Liver (tissue), 9 donors: Measurements from ENCODE around the gene NFXL1. TPM values are rescaled to one million over a fixed set of nuclear protein-coding genes. Genes with fewer than 3 reads are reported as not detected.

Experiments
- DNase-seq: peaks from one replicate; pipeline ENCODE4 v3.0.0-alpha.2; 2017; ENCODE audit warnings: low spot score
- H3K27ac ChIP-seq, 2 donors: one replicate each; pipeline ENCODE4 v1.7.0; 2013; ENCODE audit warnings: inconsistent platforms in 2 of 2, low read length in 2 of 2, control low read depth in 1 of 2, low read depth in 1 of 2, mild to moderate bottlenecking in 1 of 2
- H3K27me3 ChIP-seq, 4 donors: one replicate each; pipeline versions ENCODE4 v1.6.1 to v1.7.0; 2013; ENCODE audit warnings: low read length in 3 of 4, inconsistent platforms in 1 of 4, mild to moderate bottlenecking in 1 of 4, moderate library complexity in 1 of 4; ENCODE audit not compliant: control insufficient read depth in 4 of 4, insufficient read depth in 4 of 4
- H3K36me3 ChIP-seq, 4 donors: one replicate each; pipeline versions ENCODE4 v1.6.1 to v1.7.0; 2013; ENCODE audit warnings: low read length in 3 of 4, mild to moderate bottlenecking in 3 of 4, low read depth in 1 of 4, moderate library complexity in 1 of 4; ENCODE audit not compliant: control insufficient read depth in 4 of 4, insufficient read depth in 3 of 4
- H3K4me1 ChIP-seq, 4 donors: one replicate each; pipeline versions ENCODE4 v1.6.1 to v1.7.0; 2013; ENCODE audit warnings: low read length in 3 of 4, mild to moderate bottlenecking in 3 of 4, moderate library complexity in 1 of 4; ENCODE audit not compliant: control insufficient read depth in 4 of 4, insufficient read depth in 4 of 4
- H3K4me3 ChIP-seq, 3 donors: one replicate each; pipeline versions ENCODE4 v1.6.1 to v1.7.0; 2013; ENCODE audit warnings: low read length in 3 of 3, control low read depth in 1 of 3, low read depth in 1 of 3, mild to moderate bottlenecking in 1 of 3
- H3K9ac ChIP-seq, 2 donors: one replicate each; pipeline ENCODE4 v1.7.0; 2013; ENCODE audit warnings: low read length in 2 of 2, mild to moderate bottlenecking in 2 of 2, moderate library complexity in 2 of 2, control low read depth in 1 of 2, low read depth in 1 of 2
- H3K9me3 ChIP-seq, 4 donors: one replicate each; pipeline versions ENCODE4 v1.6.1 to v1.7.0; 2013; ENCODE audit warnings: low read length in 3 of 4; ENCODE audit not compliant: control insufficient read depth in 4 of 4
- ATF3 ChIP-seq: IDR thresholded peaks from 2 replicates; pipeline ENCODE4 v1.6.1; 2016; ENCODE audit warnings: antibody characterized with exemption
- EGR1 ChIP-seq, 2 donors: IDR thresholded peaks; 2 replicates each; pipeline ENCODE4 v1.6.1; 2016 to 2018; ENCODE audit warnings: antibody characterized with exemption in 2 of 2, low read depth in 2 of 2
- FOXA1 ChIP-seq: IDR thresholded peaks from 2 replicates; pipeline ENCODE4 v1.6.1; 2016; ENCODE audit warnings: antibody characterized with exemption
- FOXA2 ChIP-seq: IDR thresholded peaks from 2 replicates; pipeline ENCODE4 v1.6.1; 2016; ENCODE audit warnings: antibody characterized with exemption
- GABPA ChIP-seq, 2 donors: IDR thresholded peaks in 1 of 2; conservative IDR thresholded peaks in 1 of 2; 2 replicates each; pipeline ENCODE4 v1.6.1; 2016; ENCODE audit warnings: antibody characterized with exemption in 2 of 2, mild to moderate bottlenecking in 1 of 2, moderate library complexity in 1 of 2
- HNF4G ChIP-seq: IDR thresholded peaks from 2 replicates; pipeline ENCODE4 v1.6.1; 2016; ENCODE audit warnings: antibody characterized with exemption
- JUND ChIP-seq, 2 donors: IDR thresholded peaks; 2 replicates each; pipeline ENCODE4 v1.6.1; 2016; ENCODE audit warnings: antibody characterized with exemption in 2 of 2
- REST ChIP-seq: IDR thresholded peaks from 2 replicates; pipeline ENCODE4 v1.6.1; 2016; ENCODE audit warnings: antibody characterized with exemption, mild to moderate bottlenecking
- RXRA ChIP-seq, 2 donors: IDR thresholded peaks; 2 replicates each; pipeline ENCODE4 v1.6.1; 2017 to 2018; ENCODE audit warnings: antibody characterized with exemption in 2 of 2, mild to moderate bottlenecking in 1 of 2
- SP1 ChIP-seq: IDR thresholded peaks from 2 replicates; pipeline ENCODE4 v1.6.1; 2018; ENCODE audit warnings: antibody characterized with exemption, mild to moderate bottlenecking
- TAF1 ChIP-seq: conservative IDR thresholded peaks from 2 replicates; pipeline ENCODE4 v1.6.1; 2016; ENCODE audit warnings: antibody characterized with exemption, mild to moderate bottlenecking
- YY1 ChIP-seq: IDR thresholded peaks from 2 replicates; pipeline ENCODE4 v1.6.1; 2016; ENCODE audit warnings: antibody characterized with exemption, mild to moderate bottlenecking
- WGBS: extraction: QIAGEN DNeasy Blood & Tissue Kit; methylation state at CpG from one replicate; pipeline ENCODE4 v1.1.7; 2013; 5-methylcytosine and 5-hydroxymethylcytosine counted together
- polyA plus RNA-seq, 2 donors: library from polyadenylated mRNA; stranded (reverse) in 1 of 2; unstranded in 1 of 2; fragments of 200-250 nt in 1 of 2; fragments of >200 nt in 1 of 2; fragmentation: Nextera tagmentation in 1 of 2; extraction: Ambion mirVana in 1 of 2; gene quantifications; one replicate each; pipeline versions ENCODE4 v1.2.1 to v1.2.3, GENCODE V29; 2013 to 2015
- total RNA-seq, 2 donors: library from RNA; depleted of rRNA; stranded (reverse); fragments of >200 nt; gene quantifications; one replicate each; pipeline ENCODE4 v1.2.3, GENCODE V29; 2014
- TF ChIP-seq, protein P1 (sequence below): fragments of 150-350 bp; IDR thresholded peaks from 2 replicates; pipeline ENCODE4 v1.5.1; 2017; ENCODE audit warnings: improper control_type of control experiment, low read depth, low read length; ENCODE audit not compliant: missing input control
- TF ChIP-seq, protein P2 (sequence below): IDR thresholded peaks from 2 replicates; pipeline ENCODE4 v1.6.1; 2016; ENCODE audit warnings: antibody characterized with exemption
- donor health status: healthy.
- donor health status: healthy.
- donor health status: healthy.
- donor health status: healthy.
- donor health status: healthy.

NFXL1 gene
- total and polyA plus RNA-seq, 4 donors = 3.9 to 9.9 (median 5.4) TPM

- Histone ChIP-seq H3K27me3 (no peaks in the 10 kb centered on the region), H3K27ac (no peak overlapping the region), H3K4me1 (no peaks in the 10 kb centered on the region), H3K9me3 (peaks cover 0 to 3% (median 0%) of the 10 kb centered on the region in 4 donors), H3K36me3 (no peaks in the 10 kb centered on the region), H3K4me3 (no peak overlapping the region), H3K9ac (no peak overlapping the region)
- WGBS = 83% methylated on average over 3 of the region's 3 CpGs
- DNase-seq = no peak
- no peak for TF ChIP-seq REST
- TF ChIP-seq, protein P1, sequence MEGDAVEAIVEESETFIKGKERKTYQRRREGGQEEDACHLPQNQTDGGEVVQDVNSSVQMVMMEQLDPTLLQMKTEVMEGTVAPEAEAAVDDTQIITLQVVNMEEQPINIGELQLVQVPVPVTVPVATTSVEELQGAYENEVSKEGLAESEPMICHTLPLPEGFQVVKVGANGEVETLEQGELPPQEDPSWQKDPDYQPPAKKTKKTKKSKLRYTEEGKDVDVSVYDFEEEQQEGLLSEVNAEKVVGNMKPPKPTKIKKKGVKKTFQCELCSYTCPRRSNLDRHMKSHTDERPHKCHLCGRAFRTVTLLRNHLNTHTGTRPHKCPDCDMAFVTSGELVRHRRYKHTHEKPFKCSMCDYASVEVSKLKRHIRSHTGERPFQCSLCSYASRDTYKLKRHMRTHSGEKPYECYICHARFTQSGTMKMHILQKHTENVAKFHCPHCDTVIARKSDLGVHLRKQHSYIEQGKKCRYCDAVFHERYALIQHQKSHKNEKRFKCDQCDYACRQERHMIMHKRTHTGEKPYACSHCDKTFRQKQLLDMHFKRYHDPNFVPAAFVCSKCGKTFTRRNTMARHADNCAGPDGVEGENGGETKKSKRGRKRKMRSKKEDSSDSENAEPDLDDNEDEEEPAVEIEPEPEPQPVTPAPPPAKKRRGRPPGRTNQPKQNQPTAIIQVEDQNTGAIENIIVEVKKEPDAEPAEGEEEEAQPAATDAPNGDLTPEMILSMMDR = no peak
- TF ChIP-seq YY1 = no peak
- no peak for TF ChIP-seq FOXA1
- TF ChIP-seq TAF1 = no peak
- no peak for TF ChIP-seq EGR1 (IDR thresholded peaks at IDR 0.05; ENCODE audit: low read depth in 2 of 2)
- no peak for TF ChIP-seq HNF4G
- TF ChIP-seq GABPA (IDR thresholded peaks at IDR 0.05 in 1 of 2, conservative IDR thresholded peaks at IDR 0.05 in 1 of 2) = no peak
- no peak for TF ChIP-seq SP1
- TF ChIP-seq, protein P2, sequence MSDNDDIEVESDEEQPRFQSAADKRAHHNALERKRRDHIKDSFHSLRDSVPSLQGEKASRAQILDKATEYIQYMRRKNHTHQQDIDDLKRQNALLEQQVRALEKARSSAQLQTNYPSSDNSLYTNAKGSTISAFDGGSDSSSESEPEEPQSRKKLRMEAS = no peak
- TF ChIP-seq FOXA2 = no peak
- no peak for TF ChIP-seq JUND (IDR thresholded peaks at IDR 0.05)
- TF ChIP-seq RXRA (IDR thresholded peaks at IDR 0.05) = no peak
Measured at GRCh38 chr4:47830265-47831025, 83.9 kb downstream of the NFXL1 start.

- H3K9ac ChIP-seq = no peak overlapping the region
- peaks cover 0 to 3% (median 0%) of the 10 kb centered on the region in 4 donors for H3K9me3 ChIP-seq
- no peaks in the 10 kb centered on the region for H3K27me3 ChIP-seq
- no peaks in the 10 kb centered on the region for H3K4me1 ChIP-seq
- H3K36me3 ChIP-seq = no peaks in the 10 kb centered on the region
- no peak overlapping the region for H3K4me3 ChIP-seq
- no peak for DNase-seq
- TF ChIP-seq GABPA (IDR thresholded peaks at IDR 0.05 in 1 of 2, conservative IDR thresholded peaks at IDR 0.05 in 1 of 2) (no peak), FOXA2 (no peak), ATF3 (no peak), REST (no peak), FOXA1 (no peak), HNF4G (no peak)
- H3K27ac ChIP-seq = no peak overlapping the region
Measured at GRCh38 chr4:47829438-47829837, 84.9 kb downstream of the NFXL1 start.
